ENCODE data around the gene SURF1.
"Not testable (repeated sequence)": the region's sequence is repeated elsewhere in the genome, so short reads cannot be mapped to it uniquely, and the experiment has no call there.

Gene SURF1

GRCh38 chr9:133342570-133342969 is 13.7 kb downstream of the SURF1 start:
- no peak for DNase-seq

GRCh38 chr9:133342069-133342406 is 14.2 kb downstream of the SURF1 start:
- DNase-seq = no peak

GRCh38 chr9:133341369-133342068 is 14.8 kb downstream of the SURF1 start:
- no peak for DNase-seq

GRCh38 chr9:133340916-133341315 is 15.4 kb downstream of the SURF1 start:
- DNase-seq = no peak

- no peak for DNase-seq
Observed at GRCh38 chr9:133340256-133340655, 16.0 kb downstream of the SURF1 start.

- DNase-seq = no peak
Observed at GRCh38 chr9:133339641-133340040, 16.6 kb downstream of the SURF1 start.

GRCh38 chr9:133335924-133336811 is 20.1 kb downstream of the SURF1 start, which contains the start of gene SURF6:
Gene SURF6, minus strand, starts transcription at chr9:133336188. Its CDS starts 56 bp downstream, at chr9:133336132.
- DNase-seq = peak; percentile 92

GRCh38 chr9:133334888-133335287 is 21.4 kb downstream of the SURF1 start:
- DNase-seq = not testable (repeated sequence)

GRCh38 chr9:133334161-133334560 is 22.1 kb downstream of the SURF1 start:
- no peak for DNase-seq

GRCh38 chr9:133333566-133333965 is 22.7 kb downstream of the SURF1 start:
- DNase-seq = no peak

- DNase-seq = no peak
Observed at GRCh38 chr9:133333011-133333410, 23.3 kb downstream of the SURF1 start.

- DNase-seq = no peak
Observed at GRCh38 chr9:133332381-133332730, 23.9 kb downstream of the SURF1 start.

GRCh38 chr9:133331641-133332380 is 24.5 kb downstream of the SURF1 start:
- no peak for DNase-seq

- DNase-seq = no peak
Observed at GRCh38 chr9:133331221-133331620, 25.1 kb downstream of the SURF1 start.

- DNase-seq = not testable (repeated sequence)
Observed at GRCh38 chr9:133329306-133330156, 26.8 kb downstream of the SURF1 start.

- DNase-seq = no peak
Observed at GRCh38 chr9:133327834-133328484, 28.3 kb downstream of the SURF1 start.

- not testable (repeated sequence) for DNase-seq
Observed at GRCh38 chr9:133327021-133327420, 29.3 kb downstream of the SURF1 start.

GRCh38 chr9:133323991-133324703 is 32.1 kb downstream of the SURF1 start:
- DNase-seq = no peak

GRCh38 chr9:133323211-133323610 is 33.1 kb downstream of the SURF1 start:
- DNase-seq = no peak

- no peak for DNase-seq
Observed at GRCh38 chr9:133322701-133323100, 33.6 kb downstream of the SURF1 start.

GRCh38 chr9:133321411-133321935 is 34.8 kb downstream of the SURF1 start:
- DNase-seq = no peak

All from effector CD4-positive, alpha-beta T cell (primary cell).